IMR-90 (cell line): ENCODE data around the gene PC. TPM values are rescaled to one million over a fixed set of nuclear protein-coding genes. Genes with fewer than 3 reads are reported as not detected.
A peak's percentile ranks its signal among the peaks of the same experiment; 100 is the strongest.

Experiments used
- ATAC-seq: fragments of 200-7000 bp; cut with Tn5 transposase; 2 replicates; pipeline ENCODE4 v1.9.1; 2020; ENCODE audit warnings: low read depth, mild to moderate bottlenecking, moderate library complexity
- BruUV-seq: library from RNA; stranded (reverse); fragments of 400-500 nt; replicated peaks from 2 replicates; lab custom pipeline; 2021; lab: Mats Ljungman, UMichigan
- CTCF ChIA-PET: fragments of 300-600 bp; formaldehyde crosslinking; extraction: SDS; loops from one replicate; lab custom pipeline; 2021; ENCODE audit warnings: antibody characterized with exemption; lab: Yijun Ruan, JAX
- POLR2A ChIA-PET: fragments of 300-600 bp; sonication (Branson Sonifier 250); formaldehyde crosslinking; loops from one replicate; lab custom pipeline; 2022; ENCODE audit warnings: antibody characterized with exemption; ENCODE audit not compliant: unreplicated experiment; lab: Charles Lee
- DNase-seq: peaks from one replicate; pipeline ENCODE4 v3.0.0; 2013
- H2AFZ ChIP-seq: replicated peaks from 2 replicates; pipeline ENCODE3; 2013; ENCODE audit warnings: low read length, mild to moderate bottlenecking; ENCODE audit not compliant: poor library complexity
- H2AK5ac ChIP-seq: 2 replicates; pipeline ENCODE4 v1.6.1; 2013; ENCODE audit warnings: low read depth, low read length, inconsistent platforms
- H2AK9ac ChIP-seq: replicated peaks from 2 replicates; pipeline ENCODE3; 2013; ENCODE audit warnings: mild to moderate bottlenecking, low read depth, low read length, moderate library complexity; ENCODE audit not compliant: poor library complexity
- H2BK120ac ChIP-seq: 2 replicates; pipeline ENCODE4 v1.6.1; 2013; ENCODE audit warnings: low read depth, low read length, inconsistent platforms
- H2BK15ac ChIP-seq: 3 replicates; pipeline ENCODE4 v1.6.1; 2013; ENCODE audit warnings: low read depth, low read length, inconsistent platforms
- H2BK20ac ChIP-seq: 2 replicates; pipeline ENCODE4 v1.6.1; 2013; ENCODE audit warnings: low read depth, mild to moderate bottlenecking, inconsistent platforms, low read length, moderate library complexity
- H2BK5ac ChIP-seq: 2 replicates; pipeline ENCODE4 v1.6.1; 2013; ENCODE audit warnings: mild to moderate bottlenecking, low read depth, low read length, inconsistent platforms; ENCODE audit not compliant: poor library complexity, severe bottlenecking
- H3K14ac ChIP-seq: replicated peaks from 2 replicates; pipeline ENCODE4 v1.6.1; 2013; ENCODE audit warnings: low read depth, low read length, inconsistent platforms
- H3K18ac ChIP-seq: 2 replicates; pipeline ENCODE4 v1.6.1; 2013; ENCODE audit warnings: low read depth, low read length, control low read depth
- H3K23ac ChIP-seq: 2 replicates; pipeline ENCODE4 v1.6.1; 2013; ENCODE audit warnings: low read depth, low read length, inconsistent platforms
- H3K27ac ChIP-seq: 2 replicates; pipeline ENCODE4 v1.5.1; 2013; ENCODE audit warnings: mild to moderate bottlenecking, control low read depth, low read length; ENCODE audit not compliant: insufficient read depth
- H3K27me3 ChIP-seq: 2 replicates; pipeline ENCODE4 v1.6.1; 2013; ENCODE audit warnings: low read length; ENCODE audit not compliant: control insufficient read depth, insufficient read depth
- H3K36me3 ChIP-seq: 2 replicates; pipeline ENCODE4 v1.6.1; 2013; ENCODE audit warnings: low read length, mixed read lengths; ENCODE audit not compliant: control insufficient read depth, insufficient read depth
- H3K4ac ChIP-seq: 2 replicates; pipeline ENCODE4 v1.6.1; 2013; ENCODE audit warnings: low read depth, low read length, inconsistent platforms
- H3K4me1 ChIP-seq: 2 replicates; pipeline ENCODE4 v1.6.1; 2013; ENCODE audit warnings: low read length, mixed read lengths; ENCODE audit not compliant: control insufficient read depth, insufficient read depth
- H3K4me2 ChIP-seq: 2 replicates; pipeline ENCODE4 v1.6.1; 2013; ENCODE audit warnings: low read depth, mild to moderate bottlenecking, control low read depth, low read length, moderate library complexity
- H3K4me3 ChIP-seq: 2 replicates; pipeline ENCODE4 v1.5.1; 2013; ENCODE audit warnings: low read depth, mild to moderate bottlenecking, control low read depth, low read length, moderate library complexity; ENCODE audit not compliant: insufficient read depth
- H3K56ac ChIP-seq: 2 replicates; pipeline ENCODE4 v1.6.1; 2013; ENCODE audit warnings: low read length, inconsistent platforms; ENCODE audit not compliant: insufficient read depth; ENCODE audit errors: extremely low read depth
- H3K79me1 ChIP-seq, 2 experiments: 2 replicates each; pipeline ENCODE4 v1.6.1; 2013; ENCODE audit warnings: low read length in 2 of 2, inconsistent platforms in 1 of 2, low read depth in 1 of 2
- H3K9ac ChIP-seq: 2 replicates; pipeline ENCODE4 v1.6.1; 2013; ENCODE audit warnings: low read depth, low read length, control low read depth
- H3K9me1 ChIP-seq: 2 replicates; pipeline ENCODE4 v1.6.1; 2013; ENCODE audit warnings: low read length, inconsistent platforms; ENCODE audit not compliant: insufficient read depth
- H3K9me3 ChIP-seq: 2 replicates; pipeline ENCODE4 v1.6.1; 2013; ENCODE audit warnings: low read length; ENCODE audit not compliant: control insufficient read depth, insufficient read depth
- H4K20me1 ChIP-seq: 2 replicates; pipeline ENCODE4 v1.6.1; 2013; ENCODE audit warnings: low read length, inconsistent platforms; ENCODE audit not compliant: insufficient read depth
- H4K5ac ChIP-seq: 2 replicates; pipeline ENCODE4 v1.6.1; 2013; ENCODE audit warnings: mild to moderate bottlenecking, low read depth, low read length, control low read depth
- H4K8ac ChIP-seq, 2 experiments: 2 replicates each; pipeline ENCODE4 v1.6.1; 2013; ENCODE audit warnings: low read depth in 2 of 2, low read length in 2 of 2, control low read depth in 1 of 2, inconsistent platforms in 1 of 2
- H4K91ac ChIP-seq: 2 replicates; pipeline ENCODE4 v1.6.1; 2013; ENCODE audit warnings: low read depth, low read length, inconsistent platforms; ENCODE audit not compliant: insufficient read depth
- BHLHE40 ChIP-seq: fragments of 150-350 bp; IDR thresholded peaks from 2 replicates; pipeline ENCODE4 v1.6.1; 2016; ENCODE audit warnings: mild to moderate bottlenecking, low read depth, low read length
- CEBPB ChIP-seq: IDR thresholded peaks from 2 replicates; pipeline ENCODE4 v1.6.1; 2012; ENCODE audit warnings: low read depth, low read length, improper control_type of control experiment
- CHD1 ChIP-seq: IDR thresholded peaks from 2 replicates; pipeline ENCODE4 v1.6.1; 2012; ENCODE audit warnings: low read depth, low read length, improper control_type of control experiment
- ELK1 ChIP-seq: fragments of 150-350 bp; IDR thresholded peaks from 2 replicates; pipeline ENCODE4 v1.6.1; 2016; ENCODE audit warnings: low read depth, mild to moderate bottlenecking, low read length, moderate library complexity, borderline replicate concordance
- MAFK ChIP-seq: IDR thresholded peaks from 2 replicates; pipeline ENCODE4 v1.6.1; 2012; ENCODE audit warnings: low read depth, low read length, improper control_type of control experiment
- MXI1 ChIP-seq: IDR thresholded peaks from 2 replicates; pipeline ENCODE4 v1.6.1; 2012; ENCODE audit warnings: low read depth, mild to moderate bottlenecking, low read length, moderate library complexity, borderline replicate concordance
- NFE2L2 ChIP-seq: fragments of 150-350 bp; IDR thresholded peaks from 2 replicates; pipeline ENCODE4 v1.6.1; 2016; ENCODE audit warnings: low read depth, mild to moderate bottlenecking, low read length
- RAD21 ChIP-seq: IDR thresholded peaks from 2 replicates; pipeline ENCODE4 v1.6.1; 2012; ENCODE audit warnings: low read length, improper control_type of control experiment
- RCOR1 ChIP-seq: IDR thresholded peaks from 2 replicates; pipeline ENCODE4 v1.6.1; 2012; ENCODE audit warnings: mild to moderate bottlenecking, low read length, improper control_type of control experiment; ENCODE audit not compliant: insufficient replicate concordance
- SMC3 ChIP-seq: fragments of 150-350 bp; IDR thresholded peaks from 2 replicates; pipeline ENCODE4 v1.6.1; 2016; ENCODE audit warnings: low read depth, mild to moderate bottlenecking, antibody characterized with exemption, low read length, moderate library complexity
- USF2 ChIP-seq: fragments of 150-350 bp; IDR thresholded peaks from 2 replicates; pipeline ENCODE4 v1.6.1; 2017; ENCODE audit warnings: mild to moderate bottlenecking, antibody characterized with exemption, low read length, low read depth
- WGBS, 2 experiments: methylation state at CpG; one replicate each; pipeline versions ENCODE4 v1.1.5 to v1.1.7; 2013; ENCODE audit warnings: missing lambda C conversion rate in 2 of 2; ENCODE audit not compliant: insufficient read length in 1 of 2; ENCODE audit errors: extremely low coverage in 2 of 2; 5-methylcytosine and 5-hydroxymethylcytosine counted together
- dilution Hi-C: fragments of 300-500 bp; cut with HindIII; formaldehyde crosslinking; loops from one replicate; pipeline ENCODE4 v1.14.3; 2018; ENCODE audit warnings: low sequenced_read_pairs; ENCODE audit not compliant: unreplicated experiment
- in situ Hi-C: fragments of 300-500 bp; cut with MboI; formaldehyde crosslinking; loops from 3 replicates; pipeline ENCODE4 v1.14.3; 2019; ENCODE audit warnings: low sequenced_read_pairs, inconsistent platforms, mixed read lengths
- intact Hi-C: fragments of 100-400 bp; cut with micrococcal nuclease; formaldehyde crosslinking; loops from 2 replicates; pipeline ENCODE4 v1.10.0; 2022
- polyA plus RNA-seq, 3 experiments: library from polyadenylated mRNA; depleted of rRNA; stranded (reverse); fragments of >200 nt; gene quantifications; 2 replicates each; pipeline ENCODE4 v1.2.3, GENCODE V29; 2012; ENCODE audit warnings: low replicate concordance in 1 of 3
- total RNA-seq: library from RNA; depleted of rRNA; stranded (reverse); fragments of >200 nt; gene quantifications from 2 replicates; pipeline ENCODE4 v1.2.3, GENCODE V29; 2012

Gene PC
- total and polyA plus RNA-seq, 2 of the 4 experiments (the other 2 are of a cell fraction): 13.6 to 15.7 TPM

DNA sequence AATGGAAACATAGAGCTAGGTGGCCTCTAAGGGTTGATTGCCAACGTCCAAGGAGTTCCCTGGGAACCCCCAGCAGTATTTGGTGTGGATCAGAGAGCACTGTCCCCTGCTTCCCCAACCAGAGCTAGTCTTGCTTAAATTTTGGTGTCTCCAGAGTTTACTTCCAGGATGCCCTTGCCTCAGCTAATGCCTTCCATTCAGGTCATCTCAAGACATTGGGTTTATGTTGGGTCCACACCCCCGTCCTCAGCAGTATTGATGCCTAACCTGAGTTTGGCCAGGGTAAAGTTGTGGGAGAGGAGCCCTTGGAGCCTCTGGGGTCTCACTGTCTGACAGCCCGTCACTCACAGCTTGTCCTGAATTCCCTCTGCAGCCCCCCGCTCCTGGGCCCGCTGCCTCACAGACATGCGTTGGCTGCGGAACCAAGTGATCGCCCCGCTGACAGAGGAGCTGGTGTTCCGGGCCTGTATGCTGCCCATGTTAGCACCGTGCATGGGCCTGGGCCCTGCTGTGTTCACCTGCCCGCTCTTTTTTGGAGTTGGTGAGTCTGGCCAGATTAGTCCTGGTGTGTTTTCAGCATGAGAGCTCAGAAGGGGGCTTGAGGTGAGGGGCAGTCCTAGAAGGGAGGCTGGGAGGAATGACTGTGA, 113.6 kb downstream of the PC start:
- no peak overlapping the region for H2AFZ ChIP-seq
- H3K27ac ChIP-seq: peak overlapping the region; percentile 83; the same call in 1 of the 2 replicates
- no peaks in the 10 kb centered on the region for H3K27me3 ChIP-seq
- TF ChIP-seq USF2: no peak
- no peak for TF ChIP-seq SMC3
- TF ChIP-seq RAD21: no peak
- no peak for TF ChIP-seq RCOR1
- no peak for TF ChIP-seq MAFK
- TF ChIP-seq CEBPB: no peak
- no peak for TF ChIP-seq BHLHE40
- TF ChIP-seq ELK1: no peak
- no peak for TF ChIP-seq NFE2L2
- no peak for TF ChIP-seq CHD1
- TF ChIP-seq MXI1: no peak
- H4K8ac ChIP-seq: no peak overlapping the region
- H3K9ac ChIP-seq: peak overlapping the region; percentile 91
- H2BK20ac ChIP-seq: no peak overlapping the region
- no peaks in the 10 kb centered on the region; the same call in 1 of the 2 replicates for H3K9me1 ChIP-seq
- H3K36me3 ChIP-seq: peaks cover 43% of the 10 kb centered on the region
- H4K20me1 ChIP-seq: peaks cover 17% of the 10 kb centered on the region; the same call in 1 of the 2 replicates
- H2AK9ac ChIP-seq: no peak overlapping the region
- POLR2A ChIA-PET: no interaction called here
- H3K14ac ChIP-seq: no peak overlapping the region
- no peak overlapping the region for H4K91ac ChIP-seq
- peaks cover 6% of the 10 kb centered on the region for H3K4me1 ChIP-seq
- WGBS, 2 experiments: 95% methylated on average over 4 of the region's 12 CpGs; no CpG with 5 or more reads in 1 of the 2 experiments
- in situ Hi-C loops: no loop called here
- H4K5ac ChIP-seq: no peak overlapping the region
- ATAC-seq (no peak), DNase-seq (no peak)
- H3K4ac ChIP-seq: no peak overlapping the region
- no peak overlapping the region for H3K18ac ChIP-seq
- H2AK5ac ChIP-seq: no peak overlapping the region
- H2BK15ac ChIP-seq: no peak overlapping the region
- dilution Hi-C loops: no loop called here
- BruUV-seq: no TSS peak
- peak overlapping the region; percentile 81; the same call in 1 of the 2 replicates for H3K4me3 ChIP-seq
- H2BK120ac ChIP-seq: no peak overlapping the region
- no peak overlapping the region for H2BK5ac ChIP-seq
- intact Hi-C loops: loop anchor here (5.0 kb wide), 2 partner anchors 128 to 188 kb away; no protein-coding TSS in a partner anchor
- H3K4me2 ChIP-seq: peak overlapping the region; percentile 88
- CTCF ChIA-PET: interaction anchor here (0.7 kb wide), 1 partner anchor 132 kb away, joined by 3 read pairs; no protein-coding TSS in a partner anchor
- no peak overlapping the region for H3K56ac ChIP-seq
- no peaks in the 10 kb centered on the region for H3K9me3 ChIP-seq
- peaks cover 32 to 60% of the 10 kb centered on the region in 2 experiments for H3K79me1 ChIP-seq
- H3K23ac ChIP-seq: peak overlapping the region; percentile 35; the same call in 1 of the 2 replicates
